H1 (cell line): ENCODE data around the gene SMIM35. TPM values are rescaled to one million over a fixed set of nuclear protein-coding genes. Genes with fewer than 3 reads are reported as not detected.

ENCODE experiments used
- CHD2 ChIP-seq: IDR thresholded peaks from 2 replicates; pipeline ENCODE4 v1.6.1; 2012; ENCODE audit warnings: low read length, improper control_type of control experiment
- EZH2 ChIP-seq: fragments of 200-600 bp; sonication (generic); IDR thresholded peaks from 2 replicates; pipeline ENCODE4 v1.7.1; 2012; ENCODE audit warnings: low read depth, mild to moderate bottlenecking, moderate library complexity, low read length, inconsistent platforms; ENCODE audit not compliant: severe bottlenecking
- NANOG ChIP-seq: IDR thresholded peaks from 2 replicates; pipeline ENCODE4 v1.6.1; 2011; ENCODE audit warnings: low read length, low read depth, mild to moderate bottlenecking, inconsistent platforms; ENCODE audit not compliant: insufficient read depth, poor library complexity, severe bottlenecking
- TAF7 ChIP-seq: optimal IDR thresholded peaks from 2 replicates; pipeline ENCODE3; 2011; ENCODE audit warnings: low read depth, mild to moderate bottlenecking, inconsistent platforms, low read length, moderate library complexity, borderline replicate concordance
- ZNF274 ChIP-seq: IDR thresholded peaks from 2 replicates; pipeline ENCODE4 v1.7.0; 2012; ENCODE audit warnings: low read length, borderline replicate concordance; ENCODE audit errors: extremely low read depth
- polyA plus RNA-seq, 7 experiments: library from polyadenylated mRNA; depleted of rRNA in 3 of 7; stranded (reverse) in 5 of 7; unstranded in 2 of 7; fragments of >200 nt in 5 of 7; fragments of 200-250 nt in 2 of 7; gene quantifications; 1 replicate in 5 of 7; 2 replicates in 1 of 7; 4 replicates in 1 of 7; pipeline versions ENCODE4 v1.2.1 to v1.2.3, GENCODE V29; 2011 to 2013; ENCODE audit warnings: missing spikeins in 2 of 7, mixed read lengths in 2 of 7
- total RNA-seq: library from RNA; stranded (reverse); fragmentation: NEBNext Ultra II Directional; extraction: Animal tissue kit (Norgen Biotek cat#: 25700); gene quantifications from 2 replicates; pipeline ENCODE4 v1.2.1, GENCODE V29; 2021
- TF ChIP-seq, protein P1 (sequence below): IDR thresholded peaks from 2 replicates; pipeline ENCODE4 v1.6.1; 2011; ENCODE audit warnings: low read length, improper control_type of control experiment

Gene SMIM35
- total and polyA plus RNA-seq, 2 of the 8 experiments (the other 6 are each of a cell fraction or from before 2014, with no cell fraction given) = not detected

DNA sequence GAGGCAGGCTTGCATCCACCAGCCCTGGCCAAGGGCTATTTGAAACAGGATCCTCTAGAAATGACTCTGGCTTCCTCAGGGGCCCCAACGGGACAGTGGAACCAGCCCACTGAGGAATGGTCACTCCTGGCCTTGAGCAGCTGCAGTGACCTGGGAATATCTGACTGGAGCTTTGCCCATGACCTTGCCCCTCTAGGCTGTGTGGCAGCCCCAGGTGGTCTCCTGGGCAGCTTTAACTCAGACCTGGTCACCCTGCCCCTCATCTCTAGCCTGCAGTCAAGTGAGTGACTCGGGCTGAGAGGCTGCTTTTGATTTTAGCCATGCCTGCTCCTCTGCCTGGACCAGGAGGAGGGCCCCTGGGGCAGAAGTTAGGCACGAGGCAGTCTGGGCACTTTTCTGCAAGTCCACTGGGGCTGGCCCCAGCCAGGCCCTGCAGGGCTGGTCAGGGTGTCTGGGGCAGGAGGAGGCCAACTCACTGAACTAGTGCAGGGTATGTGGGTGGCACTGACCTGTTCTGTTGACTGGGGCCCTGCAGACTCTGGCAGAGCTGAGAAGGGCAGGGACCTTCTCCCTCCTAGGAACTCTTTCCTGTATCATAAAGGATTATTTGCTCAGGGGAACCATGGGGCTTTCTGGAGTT is 87.3 kb downstream of the SMIM35 start (continued):
- TF ChIP-seq, protein P1, sequence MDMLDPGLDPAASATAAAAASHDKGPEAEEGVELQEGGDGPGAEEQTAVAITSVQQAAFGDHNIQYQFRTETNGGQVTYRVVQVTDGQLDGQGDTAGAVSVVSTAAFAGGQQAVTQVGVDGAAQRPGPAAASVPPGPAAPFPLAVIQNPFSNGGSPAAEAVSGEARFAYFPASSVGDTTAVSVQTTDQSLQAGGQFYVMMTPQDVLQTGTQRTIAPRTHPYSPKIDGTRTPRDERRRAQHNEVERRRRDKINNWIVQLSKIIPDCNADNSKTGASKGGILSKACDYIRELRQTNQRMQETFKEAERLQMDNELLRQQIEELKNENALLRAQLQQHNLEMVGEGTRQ = no peak
- no peak for TF ChIP-seq NANOG
- no peak for TF ChIP-seq EZH2
- no peak for TF ChIP-seq CHD2
- no peak for TF ChIP-seq ZNF274
- no peak for TF ChIP-seq TAF7
